COR-L47 (cell line): Measurements from ENCODE around the gene CASR.

Experiments used
- DNase-seq: peaks from one replicate; lab custom pipeline; 2025; lab: John Stamatoyannopoulos, UW

The CASR gene

DNA sequence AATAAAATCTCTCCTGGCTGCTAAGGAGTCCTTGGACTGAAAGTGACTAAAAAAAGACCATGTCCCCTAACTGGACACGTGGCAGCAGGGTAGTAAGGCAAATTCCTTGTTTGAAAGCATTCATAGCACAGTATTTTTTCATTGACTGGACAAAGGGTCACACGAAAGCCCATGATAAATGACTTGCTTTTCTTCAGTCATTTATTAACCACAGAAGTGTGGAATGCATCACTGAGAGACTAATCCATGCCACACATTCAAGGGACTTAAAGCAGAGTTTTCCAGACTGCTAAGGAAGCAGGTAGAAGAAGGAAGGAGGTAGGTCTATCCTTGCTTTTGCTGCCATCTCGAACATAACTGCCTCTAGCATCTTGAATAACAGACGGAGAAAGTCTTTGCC, 31.2 kb downstream of the CASR start:
- DNase-seq, result no peak

DNA sequence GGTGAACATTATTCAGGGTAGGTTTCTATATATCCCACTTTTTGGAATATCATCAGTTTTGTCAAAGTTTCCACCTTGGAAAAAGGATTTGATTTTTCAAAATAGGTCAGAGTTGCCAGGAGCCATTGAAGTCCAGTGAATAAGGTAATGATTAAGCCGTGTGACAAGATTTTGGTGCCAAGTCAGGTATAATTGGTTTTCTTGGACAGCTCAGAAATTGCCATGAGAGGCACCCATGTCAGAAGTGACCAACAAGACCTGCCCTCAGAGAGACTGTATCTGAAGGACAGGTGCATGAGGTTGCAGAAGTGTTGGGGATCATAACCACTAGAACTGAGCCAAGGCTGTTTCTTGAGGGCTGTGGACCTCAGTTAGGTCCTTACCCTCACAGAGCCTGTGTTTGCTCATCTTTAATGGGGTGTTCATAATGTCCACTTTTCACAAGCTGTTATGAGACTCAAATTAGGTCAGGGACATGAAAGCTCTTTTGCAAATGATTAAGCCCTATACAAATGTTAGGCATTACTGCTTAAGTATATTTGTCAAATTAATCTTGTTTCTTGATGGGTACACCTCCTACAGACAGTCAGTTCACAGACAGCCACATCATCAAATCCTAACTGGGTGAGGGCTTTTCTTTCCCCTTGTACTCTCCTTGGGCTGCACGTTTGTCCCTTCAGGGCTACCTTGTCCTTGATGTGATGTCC, 32.3 kb downstream of the CASR start:
- DNase-seq, result no peak

DNA sequence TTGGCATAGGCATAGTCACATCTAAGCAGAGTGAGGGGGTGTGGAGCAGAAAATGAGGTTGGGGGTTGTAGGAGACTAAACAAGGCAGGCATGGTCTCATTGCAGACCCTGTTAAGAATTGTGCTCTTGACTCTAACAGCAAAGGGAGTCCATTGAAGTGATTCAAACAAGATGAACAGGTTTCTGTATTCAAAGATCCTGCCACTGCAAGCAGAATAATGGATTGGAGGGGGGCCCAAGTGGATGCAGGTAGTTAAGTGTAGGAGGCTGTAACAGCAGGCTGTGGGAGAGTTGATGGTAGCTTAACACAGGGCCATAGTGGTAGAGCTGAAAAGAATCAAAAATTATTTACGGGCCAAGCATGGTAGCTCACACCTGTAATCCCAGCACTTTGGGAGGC, 34.4 kb downstream of the CASR start:
- no peak for DNase-seq

DNA sequence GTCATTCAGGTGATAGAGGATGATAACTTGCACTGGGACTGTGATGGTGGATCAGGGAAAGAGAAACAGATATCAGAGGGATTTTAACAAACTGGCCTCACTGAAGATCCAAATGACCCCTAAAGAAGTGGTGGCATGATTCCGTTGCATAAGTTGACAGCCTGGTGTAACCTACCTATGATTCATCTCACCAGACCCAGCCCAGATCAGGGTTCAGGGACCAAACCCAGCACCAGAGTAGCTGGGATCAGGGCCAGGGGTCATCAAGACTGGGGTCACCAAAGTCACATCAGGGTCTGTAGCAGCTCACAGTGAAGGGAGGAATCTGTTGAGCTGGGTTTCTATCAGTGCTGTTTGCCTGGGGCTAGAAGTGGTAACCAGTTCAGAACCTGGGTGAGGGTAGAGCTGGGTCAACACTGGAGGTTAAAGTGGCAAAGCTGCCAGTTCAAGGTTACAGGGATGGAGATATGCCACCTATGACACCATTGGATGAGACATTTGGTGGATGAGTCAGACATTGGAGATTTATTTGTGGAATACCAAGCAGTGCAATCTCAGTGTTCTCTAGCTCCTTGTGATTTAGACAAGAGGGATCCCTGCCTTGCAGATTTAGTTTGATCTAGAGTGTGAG, 35.9 kb downstream of the CASR start:
- DNase-seq, result no peak

DNA sequence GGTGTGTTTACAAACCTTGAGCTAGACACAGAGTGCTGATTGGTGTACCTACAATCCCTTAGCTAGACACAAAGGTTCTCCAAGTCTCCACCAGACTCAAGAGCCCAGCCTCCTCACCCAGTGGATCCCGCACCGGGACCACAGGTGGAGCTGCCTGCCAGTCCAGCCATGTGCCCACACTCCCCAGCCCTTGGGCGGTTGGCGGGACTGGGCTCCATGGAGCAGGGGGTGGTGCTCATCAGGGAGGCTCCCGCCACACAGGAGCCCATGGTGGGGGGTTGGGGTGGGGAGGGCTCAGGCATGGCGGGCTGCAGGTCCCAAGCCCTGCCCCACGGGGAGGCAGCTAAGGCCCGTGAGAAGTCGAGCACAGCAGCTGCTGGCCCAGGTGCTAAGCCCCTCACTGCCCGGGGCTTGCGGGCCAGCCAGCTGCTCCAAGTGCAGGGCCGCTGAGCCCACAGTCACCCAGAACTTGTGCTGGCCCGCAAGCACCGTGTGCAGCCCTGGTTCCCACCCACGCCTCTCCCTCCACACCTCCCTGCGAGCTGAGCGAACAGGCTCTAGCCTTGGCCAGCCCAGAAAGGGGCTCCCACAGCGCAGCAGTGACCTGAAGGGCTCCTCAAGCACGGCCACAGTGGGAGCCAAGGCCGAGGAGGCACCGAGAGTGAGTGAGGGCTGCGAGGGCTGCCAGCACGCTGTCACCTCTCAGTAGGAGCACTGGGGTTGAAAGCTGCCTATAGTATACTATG, 43.7 kb downstream of the CASR start:
- DNase-seq, result no peak

DNA sequence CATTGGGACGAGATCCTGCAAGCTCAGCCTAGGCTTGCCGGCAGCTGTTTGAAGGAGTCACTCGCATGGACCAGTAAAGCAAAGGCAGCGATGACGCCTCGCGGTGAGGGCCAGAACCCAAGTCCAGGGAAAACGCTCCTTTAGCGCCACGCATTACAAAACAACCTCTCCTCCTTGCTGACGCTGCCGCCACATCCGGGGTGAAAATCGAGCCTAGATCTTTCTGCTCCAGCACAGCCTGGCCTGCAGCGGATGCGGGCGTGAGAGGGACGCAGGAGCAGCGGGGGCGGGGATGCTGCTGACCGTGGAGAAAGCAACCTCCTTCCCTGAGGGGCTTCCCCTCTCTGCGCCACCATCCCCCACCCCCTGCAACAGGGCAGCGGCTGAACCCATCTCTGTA, 46.7 kb downstream of the CASR start:
- DNase-seq, result no peak

DNA sequence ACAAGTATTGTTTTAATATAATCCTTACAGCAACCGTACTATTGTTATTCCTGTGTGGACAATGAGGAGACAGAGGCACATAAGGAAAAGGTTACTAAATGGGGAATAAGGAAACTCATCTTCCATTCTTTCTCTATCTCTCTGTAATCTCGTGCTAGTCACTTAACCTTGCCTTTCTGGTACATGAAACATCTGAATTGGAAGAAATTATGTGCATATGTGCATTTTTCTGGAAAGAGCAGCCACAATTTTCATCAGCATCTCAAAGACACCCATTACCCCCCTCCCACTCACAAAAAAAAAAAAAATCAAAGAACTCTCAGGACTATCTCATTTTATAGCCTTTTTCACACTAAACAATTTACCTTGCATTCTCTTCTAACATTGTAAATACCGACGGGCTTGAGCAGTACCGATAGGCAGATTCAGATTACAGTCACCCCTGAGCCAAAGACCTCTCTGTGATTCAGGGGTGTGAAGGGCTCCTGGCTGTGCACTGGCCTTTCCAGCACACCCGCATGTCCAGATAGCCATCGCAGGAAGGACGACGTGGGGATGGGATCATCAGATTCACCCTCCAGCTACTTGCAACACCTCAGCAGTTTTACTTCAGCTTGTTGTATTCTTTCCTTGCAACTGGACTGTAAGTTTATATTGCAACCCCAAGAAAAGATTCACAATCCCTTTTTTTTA, 48.1 kb downstream of the CASR start:
- no peak for DNase-seq

DNA sequence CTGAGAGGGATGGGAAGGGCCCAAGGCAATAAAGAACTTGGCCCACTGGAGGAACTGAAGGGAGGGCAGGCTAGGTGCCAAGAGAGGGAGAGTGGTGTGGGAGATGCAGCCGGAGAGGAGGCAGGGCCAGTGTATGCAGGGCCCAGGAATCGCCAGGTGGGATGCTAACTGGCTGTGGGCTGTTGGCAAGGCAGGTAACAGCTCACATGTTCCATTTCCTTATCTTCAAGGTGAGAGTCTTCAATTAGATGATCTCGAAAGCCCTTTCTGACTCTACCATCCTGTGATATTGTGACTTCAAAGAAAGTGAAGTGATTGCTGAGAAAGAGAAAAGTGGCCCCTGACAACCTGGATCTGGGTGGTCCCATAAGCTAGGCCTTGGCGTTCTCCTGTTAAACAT, 49.0 kb downstream of the CASR start:
- DNase-seq, result no peak

DNA sequence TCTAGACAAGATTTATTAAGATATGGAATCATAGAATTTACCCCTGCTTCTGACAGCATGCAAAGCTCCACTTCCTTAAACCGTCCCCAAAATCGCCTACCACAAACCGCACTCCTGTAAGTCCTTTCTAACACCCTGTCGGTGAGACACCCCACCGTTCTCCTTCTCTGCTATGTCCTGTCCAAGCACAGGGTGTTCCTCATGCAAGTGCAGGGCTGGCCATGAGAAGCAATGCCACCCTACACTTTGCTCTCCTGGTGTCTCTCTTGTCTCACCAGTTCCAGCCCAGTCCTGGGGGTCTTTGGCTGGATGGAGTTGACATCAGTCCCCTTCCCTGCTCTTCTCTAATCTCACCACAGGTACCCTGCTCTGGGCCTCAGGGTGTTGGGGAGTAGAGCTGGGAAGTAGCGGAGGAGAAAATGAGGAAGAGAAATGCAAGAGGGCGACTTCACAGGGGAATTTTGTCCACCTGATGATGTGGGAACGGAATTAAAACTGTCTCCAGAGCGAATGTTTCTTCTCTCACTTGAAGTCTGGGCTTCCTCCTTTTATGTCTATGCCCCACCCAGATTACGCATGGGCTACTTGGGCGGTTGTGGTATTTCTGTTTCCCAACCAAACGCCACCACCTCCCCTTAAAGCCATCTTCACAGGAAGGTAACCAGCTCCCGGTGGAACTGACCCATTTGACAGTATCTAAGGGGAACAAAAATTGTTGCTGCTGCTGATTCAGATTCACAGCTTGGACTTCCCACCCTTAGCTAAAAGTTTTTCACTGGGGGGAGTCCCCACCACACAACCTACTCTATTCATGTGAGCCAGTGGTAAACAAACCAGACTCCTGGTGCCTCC, 49.9 kb downstream of the CASR start:
- DNase-seq, result no peak

DNA sequence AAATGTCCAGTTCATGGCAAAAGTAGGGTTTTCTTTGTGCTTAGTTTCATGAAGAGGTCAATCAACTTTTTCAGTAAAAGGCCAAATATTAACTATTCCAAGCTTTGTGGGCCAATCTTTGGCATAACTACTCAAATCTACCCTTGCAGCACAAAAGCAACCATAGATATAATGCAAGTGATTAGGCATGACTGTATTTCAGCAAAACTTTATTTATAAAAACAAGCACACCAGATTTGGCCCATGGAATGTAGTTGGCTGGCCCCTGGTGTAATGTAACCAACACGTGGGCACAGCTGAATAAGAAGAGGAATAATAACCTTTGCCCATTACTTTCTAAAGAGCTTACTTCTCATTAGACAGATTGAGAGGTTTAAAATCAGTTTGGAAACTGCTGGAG, 50.6 kb downstream of the CASR start:
- DNase-seq, result no peak

DNA sequence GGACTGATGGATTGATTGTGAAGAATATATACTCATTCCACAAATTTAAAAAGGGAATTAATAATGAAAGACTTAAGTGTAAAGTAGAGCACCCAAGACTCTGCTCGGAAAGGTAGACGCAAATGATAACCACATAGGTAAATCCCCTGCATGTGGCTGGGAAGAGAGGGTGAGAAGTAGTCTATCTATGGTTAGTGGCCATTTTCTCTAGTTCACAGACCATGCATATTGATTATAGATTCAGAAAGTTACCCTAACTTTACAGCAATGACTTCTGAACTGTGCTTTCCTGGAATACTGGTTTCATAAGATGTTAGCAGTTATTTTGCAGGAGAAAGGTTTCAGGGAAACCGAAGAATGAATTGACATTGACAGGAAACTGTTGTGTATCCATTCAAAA, 51.7 kb downstream of the CASR start:
- DNase-seq, result no peak

DNA sequence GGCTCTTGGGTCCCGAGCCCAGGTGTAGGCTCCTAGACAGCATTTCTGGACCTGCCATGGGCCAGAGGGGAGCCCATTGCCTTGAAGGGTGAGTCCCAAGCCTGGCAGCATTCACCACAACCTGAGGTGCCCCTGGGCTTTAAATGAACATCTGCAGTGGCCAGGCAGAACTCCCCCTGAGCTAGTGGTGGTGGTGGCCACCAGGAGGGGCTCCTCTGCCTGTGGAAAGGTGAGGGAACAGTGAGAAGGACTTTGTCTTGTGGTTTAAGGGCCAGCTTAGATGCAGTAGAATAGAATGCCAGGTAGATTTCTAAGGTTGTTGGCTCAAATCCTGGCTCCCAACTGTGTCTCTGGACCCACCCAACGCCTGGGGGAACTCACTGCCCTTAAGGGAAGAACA, 55.6 kb downstream of the CASR start:
- DNase-seq, result no peak

DNA sequence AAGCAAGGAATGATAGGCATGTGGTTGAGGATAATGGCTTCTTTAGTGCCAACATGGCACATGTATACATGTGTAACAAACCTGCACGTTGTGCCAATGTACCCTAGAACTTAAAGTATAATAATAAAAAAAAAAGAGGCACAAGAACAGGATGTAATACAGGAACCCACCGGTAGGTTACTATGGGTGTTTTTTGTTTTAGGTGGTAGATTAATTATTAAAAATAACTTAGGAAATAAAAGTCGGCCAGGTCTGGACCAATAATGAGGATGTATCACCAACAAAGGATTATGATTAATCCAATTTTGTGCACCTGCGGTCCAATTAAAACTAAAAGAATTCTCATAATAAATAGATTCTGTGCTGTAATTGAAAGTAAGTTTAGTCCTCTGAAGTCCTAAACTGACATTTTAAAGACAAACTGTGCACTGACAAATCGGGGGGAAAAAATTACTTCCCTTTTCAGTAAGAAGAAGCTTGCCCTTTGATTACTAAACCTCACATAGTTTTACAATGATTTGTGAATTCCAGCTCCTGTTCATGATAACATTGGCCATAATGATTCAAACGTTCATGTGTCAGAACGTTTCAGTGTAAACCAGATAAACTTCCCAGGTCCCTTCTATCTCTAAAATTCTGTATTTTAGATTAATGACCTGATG, 62.2 kb downstream of the CASR start:
- no peak for DNase-seq

DNA sequence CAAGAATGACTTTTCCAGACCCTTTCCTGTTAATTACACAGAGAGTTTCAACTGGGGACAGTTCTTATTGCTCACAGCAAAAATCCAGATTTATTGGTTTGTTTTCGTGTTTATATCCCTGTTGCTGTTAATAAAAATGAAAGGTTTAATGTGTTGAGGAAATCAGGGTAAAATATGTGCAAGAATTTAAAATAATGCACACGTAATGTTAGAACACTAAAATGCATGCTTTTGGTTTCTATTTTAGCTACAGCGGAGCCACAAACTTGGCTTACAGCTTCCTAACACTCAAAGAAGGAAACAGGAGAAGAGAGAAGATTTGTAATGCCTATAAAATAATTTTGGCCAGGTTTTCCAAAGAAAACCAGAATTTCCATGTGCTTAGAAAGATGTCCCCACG, 62.7 kb downstream of the CASR start:
- no peak for DNase-seq

DNA sequence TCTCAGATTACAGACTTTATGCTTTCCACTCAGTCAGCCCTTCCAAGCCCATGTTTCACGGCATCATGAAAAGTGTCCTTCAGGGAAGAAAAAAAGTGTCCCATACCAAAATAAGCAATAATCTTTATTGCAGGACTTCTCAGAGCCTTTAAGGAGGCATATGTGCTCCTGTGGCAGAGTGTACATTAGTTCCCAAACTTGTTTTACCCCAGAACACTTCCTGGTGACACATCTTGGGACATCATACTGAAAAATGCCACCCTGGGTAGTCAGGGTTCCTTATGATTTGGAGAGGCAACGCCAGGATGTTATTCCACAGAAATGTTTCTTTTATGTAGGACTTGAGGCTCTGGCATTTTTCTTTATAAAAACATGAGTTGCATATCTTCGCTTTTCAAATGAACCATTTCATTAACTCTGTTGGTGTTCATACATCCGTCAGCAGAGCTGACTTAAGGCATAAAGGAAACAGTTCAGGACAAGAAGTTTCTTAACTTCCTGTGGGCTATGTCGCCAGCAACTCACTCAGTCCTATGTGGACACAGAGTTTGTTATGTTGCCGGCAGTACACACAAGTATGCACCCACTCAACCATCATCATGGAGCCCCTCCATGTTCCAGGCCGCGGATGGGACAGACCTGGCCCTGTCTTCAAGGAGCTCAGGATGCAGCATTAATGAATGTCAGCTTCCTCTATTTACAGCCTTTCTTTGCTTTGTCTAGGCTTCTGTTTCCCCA, 63.8 kb downstream of the CASR start:
- DNase-seq, result no peak

DNA sequence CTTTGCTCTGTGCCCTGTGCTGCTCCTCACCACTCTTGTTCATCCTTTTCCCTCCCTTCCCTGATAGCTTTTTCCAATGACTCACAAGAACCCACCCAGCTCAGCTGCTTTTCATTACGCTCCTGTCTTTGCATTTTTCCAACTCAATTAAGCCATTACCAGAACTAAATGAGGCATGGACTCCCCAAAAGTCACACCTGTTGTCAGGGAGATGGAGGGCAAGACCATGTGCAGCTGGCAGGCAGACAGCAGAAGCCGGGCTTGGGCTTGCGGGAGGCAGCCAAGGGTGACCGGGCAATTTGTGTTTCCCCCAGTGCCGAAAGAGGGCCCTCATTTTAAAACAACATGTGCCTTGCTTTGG, 64.3 kb downstream of the CASR start:
- no peak for DNase-seq

DNA sequence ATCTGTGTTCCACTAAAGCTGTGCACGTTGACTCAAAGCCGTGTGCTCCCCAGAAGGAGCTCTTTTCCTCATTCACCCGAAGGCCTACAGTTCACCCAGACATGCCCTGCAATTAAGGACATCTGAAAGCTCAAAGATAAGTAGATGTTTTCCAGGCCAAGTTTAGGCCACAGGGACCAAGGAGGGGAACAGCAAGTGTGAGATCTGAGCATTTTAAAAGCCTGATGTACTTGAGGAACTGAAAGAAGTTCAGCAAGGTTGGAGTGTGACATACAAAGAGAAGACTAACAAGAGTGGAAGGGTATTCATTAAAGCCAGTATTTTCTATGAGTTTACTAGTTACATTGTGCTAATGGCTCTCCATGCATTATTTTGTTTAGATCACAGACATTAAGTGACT, 68.0 kb downstream of the CASR start:
- no peak for DNase-seq

DNA sequence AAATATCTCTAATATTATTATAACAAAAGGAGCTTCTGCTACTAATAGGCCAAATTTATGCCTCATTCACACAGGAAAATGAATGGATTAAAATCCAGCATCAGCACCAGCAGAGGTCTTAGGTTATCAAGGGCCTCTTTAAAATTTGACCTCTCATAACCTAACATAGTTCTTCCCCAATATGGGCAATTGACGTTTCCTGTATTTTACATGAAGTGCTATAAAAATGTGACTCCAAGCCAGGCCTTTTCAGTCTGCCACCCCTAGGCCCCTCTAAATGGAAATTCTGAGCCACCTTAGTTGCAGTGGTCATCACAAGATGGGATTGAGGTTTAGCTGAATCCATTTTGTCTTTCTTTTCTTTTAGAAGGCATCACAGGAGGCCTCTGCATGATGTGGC, 70.1 kb downstream of the CASR start:
- DNase-seq, result no peak

DNA sequence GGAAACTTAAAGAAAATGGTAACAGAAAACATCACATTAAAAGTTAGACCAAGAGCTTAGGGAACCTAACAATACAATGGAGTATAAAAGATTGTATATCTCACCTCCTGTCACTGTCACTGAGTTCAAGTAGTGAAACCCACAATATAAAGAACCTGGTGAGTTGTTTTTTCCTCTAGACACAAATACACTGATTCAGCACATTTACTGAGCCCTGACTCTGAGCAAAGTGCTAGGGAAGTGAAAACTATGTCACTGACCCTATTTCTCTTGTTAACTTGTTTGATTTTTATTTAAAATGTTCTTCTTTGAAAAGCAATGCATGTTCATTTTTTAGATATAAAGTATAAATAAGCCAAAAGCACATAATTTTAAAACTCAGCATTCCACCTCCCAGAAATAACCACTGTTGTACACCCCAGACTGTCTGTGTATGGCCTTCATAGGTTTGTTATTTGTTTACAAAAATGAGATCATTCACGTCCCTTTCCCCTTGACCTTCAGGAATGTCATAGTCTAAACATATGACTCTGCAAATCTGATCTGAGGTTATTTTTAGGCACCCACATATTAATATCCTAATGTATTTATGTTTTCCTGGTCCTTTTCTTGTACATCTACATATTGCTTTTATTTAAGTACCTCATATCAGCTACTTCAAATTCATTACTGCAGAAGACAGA, 72.4 kb downstream of the CASR start:
- no peak for DNase-seq
